ENCODE results near the gene GJB4.
"Not testable (repeated sequence)": the region's sequence is repeated elsewhere in the genome, so short reads cannot be mapped to it uniquely, and the experiment has no call there.

Gene GJB4

GRCh38 chr1:34759503-34760357, at the start of gene GJB4:
TSS of gene GJB4 (plus strand) at chr1:34759740. CDS start at chr1:34761255, 1,515 bp downstream.
- no peak for DNase-seq (ENCODE audit: low read depth in 2 of 2)

GRCh38 chr1:34710812-34711211, 48.7 kb upstream of the GJB4 start:
- DNase-seq (ENCODE audit: low read depth in 2 of 2) = no peak

- no peak for DNase-seq (ENCODE audit: low read depth in 2 of 2)
Measured at GRCh38 chr1:34711485-34711884, 48.1 kb upstream of the GJB4 start.

- DNase-seq (ENCODE audit: low read depth in 2 of 2) = no peak
Measured at GRCh38 chr1:34712007-34712688, 47.4 kb upstream of the GJB4 start.

- no peak for DNase-seq (ENCODE audit: low read depth in 2 of 2)
Measured at GRCh38 chr1:34713443-34713842, 46.1 kb upstream of the GJB4 start.

DNA sequence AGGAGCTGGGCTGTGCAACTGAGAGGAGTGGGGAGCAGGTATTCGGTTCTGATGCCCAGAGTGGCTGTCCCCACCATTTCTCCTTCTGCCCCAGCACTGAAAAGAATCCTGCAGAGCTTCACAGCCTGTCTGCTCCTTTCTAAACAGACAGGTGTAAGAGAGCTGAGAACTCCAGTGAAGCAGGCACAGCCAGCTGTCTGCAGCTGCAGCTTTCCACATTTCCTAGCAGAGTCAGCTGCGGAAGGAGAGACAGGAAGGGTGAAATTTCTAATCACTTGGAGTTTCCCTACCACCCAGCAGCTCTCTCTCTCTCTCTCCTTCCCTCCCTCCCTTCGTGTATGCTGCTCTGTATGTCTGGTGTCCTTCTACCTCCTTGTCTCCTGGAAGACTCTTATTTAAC, 45.2 kb upstream of the GJB4 start:
- no peak for DNase-seq (ENCODE audit: low read depth in 2 of 2)

GRCh38 chr1:34715139-34715538, 44.4 kb upstream of the GJB4 start:
- DNase-seq (ENCODE audit: low read depth in 2 of 2) = no peak

DNA sequence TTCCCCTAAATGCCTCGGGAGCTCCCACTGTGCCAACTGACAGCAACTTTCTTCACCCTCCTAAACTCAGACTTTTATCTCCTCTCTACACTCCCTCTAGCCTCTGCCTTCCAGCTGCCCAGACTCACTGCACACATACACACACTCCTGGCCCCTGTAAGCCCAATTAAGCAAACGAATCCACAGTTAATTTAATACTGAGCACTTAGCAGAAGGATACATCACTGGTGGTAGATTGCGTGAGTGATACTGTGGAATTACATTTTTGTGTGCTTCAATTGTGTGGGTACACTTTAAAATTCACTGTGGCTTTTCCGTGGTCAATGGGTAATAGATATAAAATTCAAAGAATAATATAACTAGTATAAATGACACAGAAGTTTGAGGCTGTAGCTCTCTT, 38.3 kb upstream of the GJB4 start:
- DNase-seq (ENCODE audit: low read depth in 2 of 2) = no peak

DNA sequence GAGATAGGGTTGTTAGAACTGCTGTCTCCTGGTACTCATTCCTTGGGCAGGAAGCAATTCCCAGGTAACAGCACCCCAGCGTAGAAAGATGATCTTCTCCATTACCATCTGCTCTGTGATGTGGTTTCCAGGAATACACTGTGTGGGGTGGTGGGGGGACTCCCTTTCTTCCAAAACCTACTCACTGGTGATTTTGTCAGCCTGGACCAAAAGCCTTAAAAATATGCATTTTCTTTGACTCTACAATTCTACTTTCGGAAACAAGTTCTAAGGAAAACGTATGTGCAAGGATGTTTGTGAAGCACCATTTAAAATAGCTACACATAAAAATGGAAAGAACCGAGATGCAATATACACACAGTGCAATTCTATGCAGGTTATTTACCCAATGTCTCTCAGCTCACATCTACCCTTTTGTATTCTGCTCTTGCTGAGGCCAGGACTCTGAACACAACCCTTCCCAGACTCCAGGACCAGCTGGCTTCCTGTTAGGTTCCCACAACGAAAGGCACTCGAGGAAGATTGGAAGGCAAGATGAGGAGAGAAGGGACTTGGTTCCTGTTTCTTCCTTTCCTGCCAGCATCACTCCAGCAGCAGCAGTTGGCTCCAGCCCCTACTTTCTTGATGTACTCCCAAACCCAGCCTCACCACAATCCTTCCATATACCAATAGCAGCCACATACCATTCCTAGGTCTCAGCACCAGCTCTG, 37.7 kb upstream of the GJB4 start:
- DNase-seq (ENCODE audit: low read depth in 2 of 2) = no peak

DNA sequence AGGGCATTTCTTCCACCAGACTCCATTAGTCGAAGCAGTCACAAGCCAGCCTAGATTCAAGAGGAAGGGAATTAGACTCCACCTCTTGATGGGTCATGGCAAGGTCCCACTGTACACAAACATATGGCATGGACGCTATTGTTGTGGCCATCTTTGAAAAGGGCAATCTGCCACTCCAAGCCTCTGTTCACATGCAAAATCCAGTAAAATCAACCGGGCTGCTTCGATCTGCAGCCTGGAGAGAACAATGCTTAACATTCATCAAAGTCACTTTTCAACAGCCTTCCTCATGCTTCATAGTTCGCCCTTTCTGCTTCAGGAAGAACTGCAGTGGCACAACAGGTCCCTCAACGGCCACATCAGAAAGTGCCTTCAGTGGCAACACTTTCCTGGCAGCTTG, 32.7 kb upstream of the GJB4 start:
- DNase-seq (ENCODE audit: low read depth in 2 of 2) = no peak

GRCh38 chr1:34730485-34730884, 29.1 kb upstream of the GJB4 start:
- DNase-seq (ENCODE audit: low read depth in 2 of 2) = no peak

DNA sequence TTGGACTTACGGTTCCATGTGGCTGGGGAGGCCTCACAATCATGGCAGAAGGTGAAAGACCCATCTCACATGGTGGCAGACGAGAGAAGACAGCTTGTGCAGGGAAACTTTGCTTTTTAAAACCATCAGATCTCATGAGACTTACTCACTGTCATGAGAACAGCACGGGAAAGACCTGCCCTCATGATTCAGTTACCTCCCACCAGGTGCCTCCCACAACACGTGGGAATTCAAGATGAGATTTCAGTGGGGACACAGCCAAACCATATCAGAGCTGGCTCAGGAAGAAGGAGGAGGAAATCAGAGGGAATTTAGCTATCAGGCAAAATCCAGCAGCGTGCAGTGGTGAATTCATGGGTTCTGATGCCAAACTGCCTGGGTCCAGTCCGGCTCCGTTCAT, 26.7 kb upstream of the GJB4 start:
- DNase-seq (ENCODE audit: low read depth in 2 of 2) = not testable (repeated sequence)

GRCh38 chr1:34736692-34737091, 22.8 kb upstream of the GJB4 start:
- DNase-seq (ENCODE audit: low read depth in 2 of 2) = no peak

GRCh38 chr1:34737236-34737635, 22.3 kb upstream of the GJB4 start:
- not testable (repeated sequence) for DNase-seq (ENCODE audit: low read depth in 2 of 2)

DNA sequence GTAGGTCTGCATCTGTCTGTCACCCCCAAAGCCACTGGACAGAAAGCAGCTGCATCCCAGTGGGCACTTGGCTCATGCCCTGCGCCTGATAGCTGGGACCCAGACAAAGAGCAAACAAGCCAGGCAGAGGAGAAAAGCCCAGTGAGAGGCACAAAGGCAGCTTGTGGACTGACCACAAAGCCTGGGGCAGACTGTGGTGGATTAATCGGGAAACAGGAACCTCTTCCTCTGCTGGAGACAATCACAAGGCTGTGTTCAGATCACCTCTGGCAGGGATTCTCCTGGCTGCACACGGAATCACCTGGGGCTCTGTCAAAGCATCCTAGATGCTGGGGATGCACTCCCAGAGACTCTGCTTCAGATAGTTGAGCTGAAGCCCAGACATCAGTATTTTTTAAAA, 19.9 kb upstream of the GJB4 start:
- DNase-seq (ENCODE audit: low read depth in 2 of 2) = no peak

DNA sequence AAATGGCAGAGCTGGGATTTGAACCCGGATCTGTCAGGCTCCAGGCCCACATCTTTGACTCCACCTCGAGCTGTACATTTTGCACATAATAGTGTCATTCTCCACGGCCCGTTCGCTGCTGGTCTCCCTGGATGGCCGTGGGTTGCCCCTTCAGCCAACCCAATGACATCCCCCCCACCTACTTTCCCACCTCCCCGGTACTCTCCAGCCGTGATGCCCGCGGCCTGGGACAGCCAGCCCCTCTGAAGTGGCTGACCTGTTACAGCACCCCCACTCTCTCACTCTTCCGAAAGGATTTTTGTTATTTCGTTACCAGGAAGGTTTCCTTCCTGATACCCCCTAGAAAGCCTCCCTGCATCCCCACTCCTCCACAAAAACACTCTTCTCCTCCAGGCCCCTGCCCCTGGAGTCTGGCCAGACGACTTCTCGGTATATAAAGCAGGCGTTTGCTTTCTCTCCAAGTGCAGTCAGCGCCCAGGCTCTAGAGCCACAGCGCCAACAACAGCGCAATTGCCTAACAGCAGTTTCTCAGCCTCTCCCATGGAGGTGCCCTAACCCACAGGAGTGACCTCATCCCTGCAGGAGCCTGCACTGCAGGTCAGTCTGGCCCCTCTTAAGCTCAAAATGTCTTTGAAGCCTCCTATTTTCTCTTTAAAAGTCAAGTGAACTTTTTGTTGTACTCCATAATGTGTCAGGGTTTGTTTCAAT, 19.2 kb upstream of the GJB4 start:
- no peak for DNase-seq (ENCODE audit: low read depth in 2 of 2)

DNA sequence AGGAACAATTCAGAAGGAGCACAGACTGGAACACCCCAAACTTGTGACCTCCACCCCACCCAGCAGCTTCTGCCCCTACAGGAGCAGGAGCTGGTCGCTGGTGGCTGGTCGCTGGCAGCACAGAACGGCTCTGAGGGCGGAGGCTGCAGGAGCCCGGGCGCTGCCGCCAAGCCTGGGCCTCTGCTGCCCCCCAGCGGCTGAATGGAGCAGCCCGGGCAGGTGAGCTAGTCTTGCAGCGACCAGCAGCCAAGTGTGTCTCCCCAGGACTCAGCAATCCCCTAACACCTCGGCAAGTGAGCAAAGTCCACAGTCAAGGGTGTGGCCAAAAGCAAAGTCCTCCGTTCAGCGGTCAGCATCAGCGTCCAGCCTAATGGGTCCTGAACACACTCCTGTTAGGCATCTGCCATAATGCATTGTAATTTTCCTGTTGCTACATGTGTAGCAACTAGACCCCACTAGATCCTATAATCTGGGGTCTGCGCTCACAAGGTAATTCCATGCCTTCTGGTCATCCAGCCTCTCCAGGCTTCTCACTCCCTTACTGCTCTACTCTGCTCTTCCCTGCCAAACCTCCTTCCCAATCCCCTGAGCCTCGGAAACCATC, 16.8 kb upstream of the GJB4 start:
- DNase-seq (ENCODE audit: low read depth in 2 of 2) = peak; percentile 62 to 77

DNA sequence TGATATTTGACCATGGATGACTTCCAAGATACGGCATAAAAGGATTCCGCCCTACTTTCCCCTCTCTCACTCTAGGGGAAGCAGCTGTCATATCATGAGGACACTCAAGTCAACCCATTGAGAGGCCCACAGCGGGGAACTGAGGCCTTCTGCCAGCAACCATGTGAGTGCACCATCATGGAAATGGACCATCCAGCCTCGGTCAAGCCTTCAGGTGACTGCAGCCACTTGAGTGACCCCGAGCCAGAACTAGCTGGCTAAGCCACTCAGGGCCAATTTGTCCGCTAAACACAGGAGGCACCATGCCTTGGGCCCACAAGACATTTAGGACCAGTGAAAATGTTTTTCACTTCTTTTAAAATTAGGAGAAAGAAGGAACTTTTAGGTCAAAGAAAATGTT, 15.8 kb upstream of the GJB4 start:
- DNase-seq (ENCODE audit: low read depth in 2 of 2) = no peak

DNA sequence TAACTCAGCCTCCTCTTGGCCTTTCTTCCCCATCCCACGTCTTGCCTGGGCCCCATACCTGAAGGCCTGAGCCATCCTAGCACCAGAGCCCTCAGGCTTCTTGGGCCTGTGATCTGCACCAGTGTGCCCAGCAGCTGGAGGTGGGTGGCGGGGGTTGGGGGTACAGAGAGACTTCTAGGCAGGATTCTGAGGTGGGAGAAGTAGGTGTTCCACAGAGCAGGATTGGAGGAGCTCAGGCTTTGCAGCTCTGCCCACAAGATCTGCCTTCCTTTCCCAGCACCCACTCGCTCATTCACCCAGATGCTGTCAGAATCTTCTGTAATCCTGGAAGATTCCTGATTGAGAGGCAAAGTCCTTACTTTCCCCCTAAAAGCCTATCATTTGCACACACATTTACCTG, 14.7 kb upstream of the GJB4 start:
- DNase-seq (ENCODE audit: low read depth in 2 of 2) = no peak

GRCh38 chr1:34745666-34746065, 13.9 kb upstream of the GJB4 start:
- DNase-seq (ENCODE audit: low read depth in 2 of 2) = no peak

GRCh38 chr1:34746101-34746500, 13.4 kb upstream of the GJB4 start:
- DNase-seq (ENCODE audit: low read depth in 2 of 2) = no peak
